ENCODE data around the gene ZFP1. TPM values are rescaled to one million over a fixed set of nuclear protein-coding genes. Genes with fewer than 3 reads are reported as not detected.

ZFP1 gene
- total RNA-seq, 1 donor from 2014 or later = 11.3 TPM

DNA sequence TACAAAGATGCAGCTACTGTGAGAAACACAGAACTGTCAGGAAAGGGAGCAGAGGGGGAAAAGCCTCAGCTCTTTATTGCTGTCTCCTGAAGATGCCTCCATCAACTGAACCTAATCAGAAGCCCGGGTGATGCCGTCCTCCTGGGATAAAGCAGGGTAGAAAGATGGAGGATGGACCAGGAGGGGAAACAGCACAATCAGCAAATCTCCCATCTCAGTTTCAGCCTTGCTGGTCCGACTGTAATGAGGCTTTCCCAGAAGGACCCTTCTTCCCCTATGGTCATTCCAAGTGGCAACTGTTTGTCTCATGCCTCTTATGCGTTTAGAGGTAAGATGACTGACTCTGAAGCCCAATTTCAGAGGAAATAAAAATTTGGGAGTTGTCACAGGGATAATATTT is 24.3 kb downstream of the ZFP1 start:
- Histone ChIP-seq H3K36me3 (peaks cover 0 to 36% of the 10 kb centered on the region in 2 donors), H3K4me3 (no peak overlapping the region), H3K4me1 (no peaks in the 10 kb centered on the region), H3K27ac (no peak overlapping the region), H3K9me3 (peaks cover 5% of the 10 kb centered on the region), H3K27me3 (no peaks in the 10 kb centered on the region)
- intact Hi-C loops (cut with DNase I) = no loop called here
- no peak for DNase-seq (ENCODE audit: extremely low spot score in 2 of 2)
- TF ChIP-seq POLR2A (IDR thresholded peaks at IDR 0.05) (no peak), POLR2AphosphoS5 (IDR thresholded peaks at IDR 0.05; ENCODE audit: insufficient read depth in 1 of 2, low read depth in 1 of 2) (no peak)
- TF ChIP-seq, protein P1, sequence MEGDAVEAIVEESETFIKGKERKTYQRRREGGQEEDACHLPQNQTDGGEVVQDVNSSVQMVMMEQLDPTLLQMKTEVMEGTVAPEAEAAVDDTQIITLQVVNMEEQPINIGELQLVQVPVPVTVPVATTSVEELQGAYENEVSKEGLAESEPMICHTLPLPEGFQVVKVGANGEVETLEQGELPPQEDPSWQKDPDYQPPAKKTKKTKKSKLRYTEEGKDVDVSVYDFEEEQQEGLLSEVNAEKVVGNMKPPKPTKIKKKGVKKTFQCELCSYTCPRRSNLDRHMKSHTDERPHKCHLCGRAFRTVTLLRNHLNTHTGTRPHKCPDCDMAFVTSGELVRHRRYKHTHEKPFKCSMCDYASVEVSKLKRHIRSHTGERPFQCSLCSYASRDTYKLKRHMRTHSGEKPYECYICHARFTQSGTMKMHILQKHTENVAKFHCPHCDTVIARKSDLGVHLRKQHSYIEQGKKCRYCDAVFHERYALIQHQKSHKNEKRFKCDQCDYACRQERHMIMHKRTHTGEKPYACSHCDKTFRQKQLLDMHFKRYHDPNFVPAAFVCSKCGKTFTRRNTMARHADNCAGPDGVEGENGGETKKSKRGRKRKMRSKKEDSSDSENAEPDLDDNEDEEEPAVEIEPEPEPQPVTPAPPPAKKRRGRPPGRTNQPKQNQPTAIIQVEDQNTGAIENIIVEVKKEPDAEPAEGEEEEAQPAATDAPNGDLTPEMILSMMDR (IDR thresholded peaks at IDR 0.05) = no peak

GRCh38 chr16:75175074-75175473 is 26.8 kb downstream of the ZFP1 start:
- no peaks in the 10 kb centered on the region for H3K27me3 ChIP-seq
- intact Hi-C loops (cut with DNase I) = no loop called here
- TF ChIP-seq, protein P1 (IDR thresholded peaks at IDR 0.05) = no peak
- TF ChIP-seq POLR2A (IDR thresholded peaks at IDR 0.05) (no peak), POLR2AphosphoS5 (IDR thresholded peaks at IDR 0.05; ENCODE audit: insufficient read depth in 1 of 2, low read depth in 1 of 2) (no peak)
- H3K36me3 ChIP-seq = peaks cover 0 to 12% of the 10 kb centered on the region in 2 donors
- H3K27ac ChIP-seq = no peak overlapping the region
- no peaks in the 10 kb centered on the region for H3K9me3 ChIP-seq
- DNase-seq (ENCODE audit: extremely low spot score in 2 of 2) = no peak
- H3K4me3 ChIP-seq = no peak overlapping the region
- H3K4me1 ChIP-seq = no peaks in the 10 kb centered on the region

DNA sequence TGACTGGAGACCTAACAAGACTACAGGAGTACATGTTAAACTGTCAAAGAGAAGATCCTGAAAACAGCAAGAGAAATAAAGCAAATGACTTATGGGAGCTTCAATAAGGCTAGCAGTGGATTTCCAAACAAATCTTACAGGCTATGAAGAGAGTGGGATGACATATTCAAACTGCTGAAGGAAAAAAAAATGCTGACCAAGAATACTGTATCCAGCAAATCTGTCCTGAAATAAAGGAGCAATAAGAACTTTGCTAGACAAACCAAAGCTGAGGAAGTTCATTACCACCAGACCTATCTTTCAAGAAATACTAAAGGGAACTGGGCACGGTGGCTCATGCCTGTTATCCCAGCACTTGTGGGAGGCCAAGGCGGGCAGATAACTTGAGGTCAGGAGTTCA is 28.6 kb downstream of the ZFP1 start:
- no peaks in the 10 kb centered on the region for H3K27me3 ChIP-seq
- intact Hi-C loops (cut with DNase I) = no loop called here
- TF ChIP-seq POLR2A (IDR thresholded peaks at IDR 0.05) (no peak), POLR2AphosphoS5 (IDR thresholded peaks at IDR 0.05; ENCODE audit: insufficient read depth in 1 of 2, low read depth in 1 of 2) (no peak)
- TF ChIP-seq, protein P1 (IDR thresholded peaks at IDR 0.05) = no peak
- no peaks in the 10 kb centered on the region for H3K9me3 ChIP-seq
- no peaks in the 10 kb centered on the region for H3K36me3 ChIP-seq
- H3K4me3 ChIP-seq = no peak overlapping the region
- no peak for DNase-seq (ENCODE audit: extremely low spot score in 2 of 2)
- no peak overlapping the region for H3K27ac ChIP-seq
- H3K4me1 ChIP-seq = no peaks in the 10 kb centered on the region

DNA sequence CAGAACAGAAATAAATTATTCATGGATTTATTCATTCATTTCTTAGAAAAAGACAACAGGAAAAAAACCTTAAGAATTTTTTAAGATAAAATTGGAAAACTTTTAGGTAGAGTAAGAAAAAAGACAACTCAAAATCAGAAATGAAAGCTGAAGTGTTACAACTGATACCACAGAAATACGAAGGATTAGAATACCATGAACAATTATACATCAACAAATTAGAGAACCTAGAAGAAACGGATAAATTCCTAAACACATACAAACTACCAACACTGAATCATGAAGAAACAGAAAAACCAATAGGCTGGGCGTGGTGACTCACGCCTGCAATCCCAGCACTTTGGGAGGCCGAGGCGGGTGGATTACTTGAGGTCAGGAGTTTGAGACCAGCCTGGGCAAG is 30.9 kb downstream of the ZFP1 start:
- Histone ChIP-seq H3K4me1 (no peaks in the 10 kb centered on the region), H3K36me3 (no peaks in the 10 kb centered on the region), H3K27me3 (no peaks in the 10 kb centered on the region), H3K27ac (no peak overlapping the region), H3K9me3 (no peaks in the 10 kb centered on the region), H3K4me3 (no peak overlapping the region)
- TF ChIP-seq, protein P1 (IDR thresholded peaks at IDR 0.05) = no peak
- no peak for TF ChIP-seq POLR2A (IDR thresholded peaks at IDR 0.05)
- TF ChIP-seq POLR2AphosphoS5 (IDR thresholded peaks at IDR 0.05; ENCODE audit: insufficient read depth in 1 of 2, low read depth in 1 of 2) = no peak
- no peak for DNase-seq (ENCODE audit: extremely low spot score in 2 of 2)
- intact Hi-C loops (cut with DNase I) = no loop called here

- no peaks in the 10 kb centered on the region for H3K36me3 ChIP-seq
Measured at GRCh38 chr16:75181630-75182029, 33.3 kb downstream of the ZFP1 start.

More at GRCh38 chr16:75181630-75182029, 33.3 kb downstream of the ZFP1 start:
- Histone ChIP-seq H3K9me3 (no peaks in the 10 kb centered on the region), H3K27ac (no peak overlapping the region), H3K4me3 (no peak overlapping the region), H3K27me3 (no peaks in the 10 kb centered on the region), H3K4me1 (no peaks in the 10 kb centered on the region)
- no peak for DNase-seq (ENCODE audit: extremely low spot score in 2 of 2)
- intact Hi-C loops (cut with DNase I) = no loop called here
- TF ChIP-seq, protein P1 (IDR thresholded peaks at IDR 0.05) = no peak
- TF ChIP-seq POLR2A (IDR thresholded peaks at IDR 0.05) (no peak), POLR2AphosphoS5 (IDR thresholded peaks at IDR 0.05; ENCODE audit: insufficient read depth in 1 of 2, low read depth in 1 of 2) (no peak)

All from vagina (tissue), 2 donors.